GM18867 (cell line): ENCODE measurements around the gene PCSK7.
A peak's percentile ranks its signal among the peaks of the same experiment; 100 is the strongest.

Source experiments
- ATAC-seq: cut with Tn5 transposase; IDR thresholded peaks from one replicate; pipeline ENCODE4 v1.9.1; 2021; ENCODE audit warnings: mild to moderate bottlenecking, moderate library complexity; ENCODE audit not compliant: unreplicated experiment

Gene PCSK7

DNA sequence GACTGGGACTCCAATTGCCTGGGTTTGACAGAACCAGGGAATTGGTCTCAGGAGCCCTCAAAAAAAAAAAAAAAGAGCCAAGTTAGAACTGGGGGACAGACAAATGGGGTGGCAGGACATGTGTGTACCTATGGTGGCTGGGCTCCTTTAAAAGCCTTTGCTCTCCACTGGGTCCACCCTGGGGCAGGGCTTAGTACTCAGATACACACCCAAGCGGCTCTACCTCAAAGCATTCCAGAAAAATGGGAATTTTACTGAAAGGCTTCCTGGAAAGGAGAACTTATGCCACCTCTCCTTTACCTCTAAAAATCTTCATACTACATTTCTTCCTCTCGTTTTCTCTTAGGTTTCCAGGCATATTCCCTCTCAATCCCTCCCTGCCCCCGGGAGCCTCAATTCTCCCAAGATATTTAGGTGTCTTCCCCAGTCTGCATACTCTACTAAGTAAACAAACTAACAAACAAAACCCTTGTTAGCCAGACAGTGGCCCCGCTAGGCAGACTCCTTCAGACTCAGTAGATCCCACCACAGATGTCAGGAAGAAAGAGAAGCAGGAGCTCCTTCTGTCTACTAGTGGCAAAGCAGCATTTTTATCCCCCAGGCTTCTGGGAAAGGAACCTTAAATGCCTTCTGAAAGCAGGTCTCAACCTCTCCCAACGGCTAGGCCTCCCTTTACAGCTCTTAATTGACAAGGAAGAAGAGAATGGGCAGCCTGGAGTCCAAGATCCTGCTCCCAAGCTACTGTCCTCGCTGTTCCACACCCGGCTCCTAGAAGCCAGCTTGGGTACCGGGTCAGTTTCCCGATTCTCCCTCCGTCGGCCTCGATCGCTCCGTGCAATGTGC lies 653 bp downstream of the PCSK7 start:
- no peak for ATAC-seq

DNA sequence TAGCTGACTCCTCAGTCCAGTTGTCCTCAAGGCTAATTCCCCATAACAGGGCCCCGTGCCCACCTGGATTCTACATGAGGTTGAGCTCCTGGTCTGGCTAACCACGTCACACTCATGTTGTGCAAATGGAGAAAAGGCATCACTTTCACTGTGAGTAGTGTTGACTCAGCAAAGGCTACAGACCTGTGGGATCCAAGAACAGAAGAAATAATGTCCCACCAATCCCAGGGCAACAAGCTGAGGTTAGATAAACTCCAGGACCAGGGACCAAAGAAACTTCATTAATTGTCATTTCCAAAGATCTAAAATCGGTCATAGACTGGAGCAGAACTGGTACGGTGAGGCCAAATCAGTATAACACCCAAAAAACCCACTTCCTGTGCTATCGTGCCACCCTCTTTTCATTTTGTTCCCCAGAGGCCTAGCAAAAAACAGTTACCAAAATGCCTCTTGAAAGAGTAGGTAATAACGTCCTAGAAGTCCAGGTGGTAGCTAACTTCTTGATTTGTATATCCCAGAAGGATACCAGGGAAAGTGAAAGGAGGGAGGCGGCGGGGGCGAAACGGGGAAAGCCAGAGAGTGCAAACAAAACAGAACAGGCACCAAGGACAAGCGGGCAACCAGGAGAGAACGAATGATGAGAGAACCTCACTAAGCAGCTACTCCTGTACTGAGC lies 1.4 kb downstream of the PCSK7 start:
- ATAC-seq, result peak; percentile 33

DNA sequence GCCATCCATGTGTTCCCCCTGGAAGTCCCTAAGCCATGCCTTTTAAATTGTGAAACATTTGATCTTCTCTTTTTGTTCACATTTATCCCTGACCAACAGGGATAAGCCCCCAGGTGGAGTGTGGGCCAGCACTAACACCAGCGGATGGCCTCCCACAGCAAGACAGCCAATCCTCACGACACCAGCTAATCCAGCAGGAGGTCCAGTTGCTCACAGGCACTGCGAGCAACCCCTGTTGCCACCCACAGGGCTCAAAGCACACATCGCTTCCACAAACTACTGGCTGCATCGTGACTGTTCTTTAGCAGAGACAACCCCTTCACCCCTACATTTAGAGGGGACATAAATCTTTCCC lies 2.0 kb downstream of the PCSK7 start:
- ATAC-seq, result no peak

DNA sequence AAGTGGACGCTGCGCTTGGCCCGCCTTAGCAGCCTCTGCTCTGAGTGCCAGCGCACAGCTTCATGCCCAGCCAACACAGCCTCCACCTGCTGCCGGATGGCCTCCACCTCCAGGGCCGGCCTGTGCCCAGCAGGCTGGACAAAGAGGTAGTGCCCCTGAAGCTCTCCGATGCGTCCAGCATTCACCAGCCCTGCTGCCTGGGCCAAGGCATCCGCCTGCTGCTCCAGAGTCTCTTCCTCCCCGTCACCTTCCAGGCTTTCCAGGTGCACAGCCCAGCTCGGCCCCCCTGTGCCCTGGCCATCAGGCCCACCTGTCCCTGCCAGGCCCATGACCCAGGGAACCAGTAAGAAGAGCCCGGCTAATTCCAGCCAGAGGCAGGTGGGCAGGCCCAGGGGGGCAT lies 2.5 kb downstream of the PCSK7 start:
- ATAC-seq, result no peak

DNA sequence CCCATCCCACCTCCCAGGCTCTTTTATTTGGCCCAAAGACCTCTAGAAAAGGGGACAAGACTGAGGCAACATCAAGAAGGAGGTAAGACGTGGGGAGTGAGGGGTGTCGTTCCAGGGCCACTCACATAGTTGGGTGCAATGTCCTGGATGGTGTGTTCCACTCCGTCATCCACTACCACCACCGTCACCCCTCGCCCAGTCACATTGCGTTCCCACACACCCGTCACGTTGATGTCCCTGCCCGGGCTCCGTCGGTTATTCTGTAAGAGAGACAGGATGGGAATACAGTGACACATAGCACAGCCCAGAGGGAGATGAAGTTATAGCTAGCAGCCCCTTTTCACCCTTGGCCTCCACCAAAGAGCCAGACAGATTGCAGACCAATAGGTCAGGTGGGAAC lies 3.8 kb downstream of the PCSK7 start:
- ATAC-seq, result no peak

DNA sequence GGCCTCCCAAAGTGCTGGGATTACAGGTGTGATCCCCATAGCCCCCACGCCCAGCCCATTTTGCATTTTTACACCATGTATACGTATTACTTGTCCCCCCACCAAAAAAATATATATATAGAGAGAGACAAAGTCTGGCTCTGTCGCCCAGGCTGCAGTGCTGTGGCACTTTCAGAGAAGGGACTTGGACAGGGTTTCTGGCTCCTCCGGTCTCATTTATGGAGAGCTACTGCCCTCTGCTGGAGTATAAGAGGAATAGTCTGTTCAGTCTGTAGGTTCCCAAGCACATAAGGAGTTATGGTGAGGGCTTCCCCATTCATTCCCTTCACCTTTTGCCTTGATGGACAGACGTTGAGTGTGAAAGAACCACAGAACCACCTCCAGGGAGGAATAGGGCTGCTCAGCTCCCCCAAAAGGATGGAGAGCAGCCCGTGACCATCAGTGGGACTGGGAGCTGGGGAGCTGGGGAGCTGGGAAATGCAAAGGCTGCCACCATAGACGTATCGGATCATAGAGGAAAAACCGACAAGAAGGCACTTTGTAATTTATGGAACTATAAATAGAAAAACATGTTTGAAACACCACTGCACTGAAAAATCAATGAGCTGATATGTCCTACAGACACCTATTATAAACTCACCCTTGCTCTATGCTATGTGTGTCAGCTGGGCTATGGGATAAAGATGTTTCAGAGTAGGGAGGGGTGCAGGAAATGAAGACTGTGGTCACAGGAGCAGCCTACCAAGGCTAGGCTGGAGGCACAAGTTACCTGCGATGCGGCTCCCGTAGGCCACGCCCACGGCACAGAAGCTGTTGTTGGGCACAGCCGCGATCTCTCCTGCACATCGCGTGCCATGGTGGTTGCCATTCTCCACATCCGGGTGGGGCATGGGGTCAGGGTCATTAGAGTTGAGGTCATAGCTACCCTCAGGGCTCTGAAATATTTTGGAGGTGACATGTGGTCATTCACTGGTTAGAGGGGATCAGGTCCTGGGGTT lies 5.2 kb downstream of the PCSK7 start:
- ATAC-seq, result no peak

DNA sequence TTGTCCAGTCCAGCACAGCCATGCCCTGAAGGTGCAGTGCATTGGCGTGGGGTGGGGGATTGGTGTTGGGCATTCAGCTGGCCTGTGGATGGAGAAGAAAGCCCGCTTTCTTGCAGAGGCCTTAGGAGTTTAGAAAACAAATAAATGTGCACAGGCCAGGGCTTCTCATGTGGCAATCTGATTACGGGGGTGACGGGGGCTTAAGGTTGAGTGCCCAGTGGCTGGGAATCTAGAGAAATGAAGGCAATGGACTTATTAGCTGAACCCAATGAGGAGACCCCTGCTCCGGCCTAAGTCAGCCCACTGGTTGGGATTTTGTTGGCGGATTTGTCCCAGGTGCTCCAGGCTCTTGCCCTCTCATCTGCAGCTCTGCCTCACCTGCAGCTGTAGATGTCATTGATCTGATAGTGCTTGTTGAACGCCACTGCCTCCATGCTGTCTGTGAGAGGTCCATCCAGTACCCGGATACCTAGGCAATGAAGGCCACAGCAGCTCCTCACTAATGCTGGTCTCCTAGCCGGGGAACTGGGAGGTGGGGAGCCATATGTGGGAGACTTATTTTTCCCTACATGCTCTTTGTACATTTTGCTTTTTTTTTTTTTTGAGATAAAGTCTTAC lies 6.2 kb downstream of the PCSK7 start:
- no peak for ATAC-seq

DNA sequence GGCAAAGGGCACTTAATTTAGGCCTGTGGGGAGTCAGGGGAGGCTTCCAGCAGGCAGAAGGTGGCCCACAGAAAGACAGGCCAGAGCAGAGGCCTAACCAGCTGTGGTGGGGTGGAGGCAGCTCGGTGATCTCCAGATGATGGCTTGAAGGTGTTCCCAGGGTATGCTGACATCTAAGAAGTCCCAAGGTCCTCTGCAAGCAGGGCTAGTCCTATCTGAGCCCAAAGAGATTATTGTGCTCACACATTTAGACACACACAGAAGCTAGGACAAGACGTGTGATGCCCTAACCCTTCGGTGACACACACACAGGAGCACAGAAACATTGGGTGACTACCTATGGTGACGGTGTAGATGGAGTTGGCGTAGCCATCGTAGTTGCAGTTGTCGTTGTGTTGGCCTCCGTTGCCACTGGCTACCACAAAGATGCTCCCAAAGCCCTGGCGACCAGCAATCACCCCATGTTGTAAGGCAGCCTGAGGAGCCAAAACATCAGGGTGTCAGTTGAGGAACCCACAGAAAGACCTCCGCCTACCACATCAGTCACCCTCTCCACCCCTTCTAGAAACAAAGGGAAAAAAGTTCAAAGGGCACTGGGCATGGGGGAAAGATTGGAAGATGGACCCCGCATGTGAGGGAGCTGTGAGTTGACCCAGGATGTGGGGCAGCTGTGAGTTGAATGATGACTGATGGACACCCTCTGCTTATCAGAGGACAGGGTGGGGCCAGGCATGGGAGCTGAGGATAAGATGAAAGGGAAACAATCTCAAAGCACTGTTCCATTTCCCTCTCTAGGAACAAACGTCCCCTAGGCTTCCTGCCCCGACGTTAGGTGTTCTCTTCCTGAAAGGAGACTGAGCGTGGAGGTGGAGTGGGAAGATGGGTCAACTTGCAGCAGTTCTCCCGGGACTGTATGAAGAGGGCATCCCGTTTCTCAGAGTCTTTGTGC lies 7.9 kb downstream of the PCSK7 start:
- no peak for ATAC-seq

DNA sequence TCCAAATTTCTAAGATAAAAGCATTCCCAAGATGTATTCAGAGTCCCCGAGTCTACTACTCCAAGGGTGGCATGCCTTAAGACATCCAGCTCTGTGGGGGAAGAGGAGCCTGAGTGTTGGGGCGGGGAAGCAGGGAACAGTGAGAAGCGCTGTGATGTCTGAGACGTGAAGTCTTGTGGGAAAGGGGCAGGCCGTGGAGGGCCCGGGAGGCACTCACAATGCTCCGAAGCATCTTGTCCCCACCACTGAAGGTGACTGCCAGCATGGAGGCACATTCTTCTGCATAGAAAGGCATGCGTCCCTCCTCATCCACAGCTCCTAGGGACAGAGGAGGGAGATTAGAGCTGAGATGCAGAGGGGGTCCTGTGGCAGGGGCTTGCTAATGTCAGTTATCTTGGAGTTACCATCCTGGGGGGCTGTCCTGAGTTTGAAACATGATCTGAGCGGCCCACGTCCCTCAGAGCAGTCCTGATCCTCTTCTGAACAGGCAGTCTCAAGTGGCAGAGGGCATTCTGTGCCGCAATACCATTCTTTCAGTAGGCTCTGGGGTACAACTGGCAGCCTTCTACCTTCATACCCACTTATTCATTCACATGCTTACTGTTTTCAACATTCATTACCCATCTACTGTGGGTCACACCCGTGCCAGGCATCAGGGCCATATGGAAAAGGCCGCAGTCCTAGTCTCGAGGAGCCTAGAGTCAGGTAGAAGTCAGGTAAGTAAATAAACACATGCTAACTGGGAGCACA lies 8.7 kb downstream of the PCSK7 start:
- ATAC-seq, result no peak

DNA sequence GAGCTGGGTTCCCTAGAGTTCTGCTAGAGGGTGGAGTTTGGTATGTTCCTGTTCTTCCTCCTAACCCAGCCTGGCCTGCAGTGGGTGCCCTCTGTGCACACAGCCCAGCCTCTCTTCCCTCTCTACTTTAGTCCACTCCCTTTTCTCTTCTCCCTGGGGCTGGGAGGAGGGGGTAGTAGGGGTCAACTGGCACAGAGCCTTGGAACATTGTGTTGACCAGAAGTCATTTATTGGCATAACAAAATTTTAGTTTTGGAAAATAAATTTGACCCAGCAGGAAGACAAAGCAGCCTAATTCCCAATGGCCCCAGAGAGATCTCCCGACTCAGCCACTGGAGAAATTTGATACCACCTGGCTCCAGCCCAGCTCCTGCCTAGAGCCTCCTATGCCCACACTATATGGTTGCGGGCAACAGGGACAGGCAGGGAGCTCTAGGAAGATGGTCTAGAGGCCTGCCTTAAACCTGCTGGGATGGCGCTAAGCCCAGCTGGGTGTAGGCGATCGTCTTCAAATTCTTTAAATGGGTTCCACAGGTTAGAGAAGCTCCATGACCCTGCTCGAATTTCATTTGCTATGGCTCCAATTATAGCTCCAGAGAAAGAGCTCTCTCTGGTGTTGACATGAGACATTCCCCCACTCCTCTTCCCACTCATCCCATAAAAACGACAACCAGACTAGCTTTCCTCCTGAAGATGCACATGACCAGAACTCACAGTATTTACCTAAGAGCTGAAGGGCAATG lies 9.9 kb downstream of the PCSK7 start:
- ATAC-seq, result no peak

DNA sequence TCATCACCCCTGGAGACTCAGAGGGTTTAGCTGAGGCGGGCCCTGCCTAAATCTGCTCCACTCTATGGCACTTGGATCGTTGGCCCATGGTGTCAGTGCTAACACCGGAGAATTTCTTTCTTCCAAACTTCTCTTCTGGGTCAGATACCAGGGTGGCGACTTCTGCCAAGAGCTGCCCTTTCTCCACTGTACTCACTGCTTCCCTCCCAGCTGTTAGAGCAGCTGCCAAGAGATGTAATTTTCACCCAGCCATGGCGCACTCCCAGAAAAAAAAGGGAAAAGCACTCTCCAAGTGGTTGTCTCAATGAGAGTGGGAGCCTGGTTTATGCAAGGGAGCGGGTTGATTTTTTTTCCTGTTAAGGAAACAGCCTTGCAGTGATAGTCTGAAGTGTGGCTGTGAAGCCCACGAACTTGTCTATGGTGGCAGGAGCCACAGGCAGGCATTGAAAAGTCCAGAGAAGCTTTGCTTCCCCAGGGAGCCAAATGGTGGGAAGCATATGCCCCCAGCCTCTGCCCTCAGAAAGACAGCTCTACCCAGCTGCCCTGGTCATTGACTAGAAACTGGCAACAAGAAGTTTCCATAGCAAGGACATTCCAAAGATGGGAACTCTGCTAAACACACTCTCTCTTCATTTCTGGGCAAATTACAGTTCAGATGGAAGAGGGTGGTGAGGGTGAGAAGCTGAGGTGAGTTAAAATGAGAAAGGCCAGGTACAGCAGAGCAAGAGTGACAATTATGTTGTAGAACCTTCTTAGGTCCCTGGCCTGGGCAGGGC lies 10.7 kb downstream of the PCSK7 start:
- no peak for ATAC-seq

DNA sequence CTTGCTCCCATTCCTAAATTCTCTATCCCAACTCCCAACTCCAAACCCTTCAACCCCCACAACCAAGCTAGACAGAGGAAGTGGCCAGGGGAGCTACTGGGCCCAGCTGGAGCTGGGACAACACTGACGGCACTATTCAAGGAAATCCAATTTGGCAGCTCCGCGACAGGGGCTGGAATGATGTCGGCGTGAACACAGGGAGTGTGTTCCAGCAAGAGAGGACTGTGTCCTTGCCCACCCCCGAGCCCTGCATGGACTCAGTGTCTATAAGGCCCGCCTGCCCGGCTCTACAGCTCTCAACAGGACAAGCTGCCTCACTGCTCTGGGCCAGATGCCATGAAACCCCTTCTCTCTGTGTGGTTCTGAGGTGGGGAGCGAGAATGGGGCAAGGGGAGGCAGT lies 11.3 kb downstream of the PCSK7 start:
- no peak for ATAC-seq

DNA sequence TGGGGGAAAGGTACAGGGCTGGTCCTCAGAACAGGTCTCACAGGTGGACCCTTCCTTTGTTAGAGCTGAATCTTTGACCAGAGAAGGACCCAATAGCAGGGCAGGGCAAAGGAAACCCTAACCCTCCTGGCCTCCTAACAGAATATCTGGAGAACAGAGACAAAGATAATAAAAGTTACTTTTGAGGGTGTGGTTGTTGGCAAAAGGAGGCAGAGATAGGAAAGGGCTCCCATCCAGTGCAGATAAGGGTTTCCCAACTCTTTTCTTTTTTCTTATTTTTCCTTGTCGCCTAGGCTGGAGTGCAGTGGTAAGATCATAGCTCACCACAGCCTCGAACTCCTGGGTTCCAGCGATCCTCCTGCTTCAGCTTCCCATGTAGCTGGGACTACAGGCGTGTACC lies 11.9 kb downstream of the PCSK7 start:
- ATAC-seq, result no peak

DNA sequence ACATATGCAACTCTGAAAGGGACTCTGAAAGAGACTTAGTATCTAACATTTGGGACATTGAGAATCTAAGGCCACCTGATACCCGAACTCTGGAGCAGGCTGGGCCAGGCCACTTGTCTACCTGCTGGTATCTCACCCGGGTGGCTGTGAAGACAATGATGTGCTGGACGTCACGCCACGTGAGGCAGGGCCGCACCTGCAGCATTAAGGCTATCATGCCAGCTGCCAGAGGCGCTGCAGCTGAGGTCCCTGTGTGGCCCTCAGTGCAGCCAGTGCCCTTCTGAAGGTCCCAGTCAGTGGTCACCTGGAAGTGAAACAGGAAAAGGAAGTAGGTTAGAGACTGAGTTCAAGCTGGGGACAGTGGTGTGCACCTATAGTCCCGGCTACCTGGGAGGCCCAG lies 12.4 kb downstream of the PCSK7 start:
- ATAC-seq, result no peak

DNA sequence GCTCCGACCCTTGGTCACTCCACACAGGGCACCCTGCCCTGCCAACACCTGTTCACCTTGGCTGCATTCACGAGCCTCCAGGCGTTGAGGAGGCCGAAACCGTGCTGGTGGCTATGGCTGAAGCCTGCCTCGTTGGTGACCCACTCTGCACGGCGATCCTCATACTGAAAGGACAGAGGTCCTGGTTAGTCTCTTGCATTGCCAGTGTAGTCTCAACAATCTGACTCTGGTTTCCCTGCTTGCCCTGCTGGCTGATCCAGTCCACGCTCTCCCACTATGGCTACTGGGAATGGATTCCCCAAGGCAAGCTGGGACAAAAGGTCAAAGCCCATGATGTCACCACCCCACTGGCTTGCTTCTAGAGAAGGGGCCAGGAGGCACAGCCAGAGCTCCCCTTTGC lies 12.9 kb downstream of the PCSK7 start:
- ATAC-seq, result no peak

DNA sequence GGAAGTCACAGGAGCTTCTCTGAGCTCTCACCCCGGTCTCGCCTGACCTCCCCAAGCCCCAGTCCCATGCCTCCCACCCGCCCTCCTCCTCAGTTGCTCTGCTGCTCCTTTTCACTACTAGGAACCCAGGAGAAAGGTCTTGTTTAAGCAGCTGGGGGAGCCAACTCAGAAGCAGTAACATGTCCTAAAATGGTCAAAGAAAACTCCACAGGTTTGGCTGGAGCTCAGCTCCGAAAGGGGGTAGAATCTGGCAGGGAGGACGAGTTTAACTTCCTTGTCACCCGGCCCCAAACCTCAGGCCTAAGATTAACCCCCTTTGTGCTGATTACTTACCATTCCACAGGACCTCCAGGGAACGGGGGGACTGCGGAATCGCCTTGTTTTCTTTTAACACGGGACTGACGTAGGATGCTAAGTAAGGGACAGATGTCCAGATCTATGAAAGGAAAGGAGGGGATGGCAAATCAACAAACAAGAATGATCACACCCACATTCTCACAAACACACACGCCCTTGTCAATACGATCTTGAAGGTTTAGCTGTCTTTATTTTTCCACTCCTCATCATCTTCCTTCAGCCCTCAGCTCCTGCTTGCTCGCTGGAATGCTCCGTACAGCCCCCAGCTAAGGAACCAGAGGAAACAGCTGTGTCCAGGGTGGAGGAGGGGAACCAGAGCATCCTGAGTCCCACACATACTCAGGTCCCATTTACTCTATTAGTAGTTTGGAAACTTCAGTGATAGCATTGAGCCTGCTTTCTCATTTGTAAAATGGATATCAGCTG lies 13.5 kb downstream of the PCSK7 start:
- ATAC-seq, result no peak
